Keratinocyte (primary cell): ENCODE results near the gene RPL18A.

Source experiments
- CTCF ChIP-seq, 3 experiments: IDR thresholded peaks in 1 of 3; conservative IDR thresholded peaks in 1 of 3; optimal IDR thresholded peaks in 1 of 3; 2 replicates in 2 of 3; 3 replicates in 1 of 3; pipeline versions ENCODE3 to v1.5.1; 2011; ENCODE audit warnings: low read length in 3 of 3, mild to moderate bottlenecking in 3 of 3, moderate library complexity in 2 of 3, control low read depth in 1 of 3, inconsistent platforms in 1 of 3; ENCODE audit not compliant: insufficient read depth in 2 of 3; ENCODE audit errors: extremely low read depth in 1 of 3
- EZH2 ChIP-seq: IDR thresholded peaks from one replicate; pipeline ENCODE4 v1.6.1; 2012; ENCODE audit warnings: inconsistent platforms, mild to moderate bottlenecking, low read length, moderate library complexity

DNA sequence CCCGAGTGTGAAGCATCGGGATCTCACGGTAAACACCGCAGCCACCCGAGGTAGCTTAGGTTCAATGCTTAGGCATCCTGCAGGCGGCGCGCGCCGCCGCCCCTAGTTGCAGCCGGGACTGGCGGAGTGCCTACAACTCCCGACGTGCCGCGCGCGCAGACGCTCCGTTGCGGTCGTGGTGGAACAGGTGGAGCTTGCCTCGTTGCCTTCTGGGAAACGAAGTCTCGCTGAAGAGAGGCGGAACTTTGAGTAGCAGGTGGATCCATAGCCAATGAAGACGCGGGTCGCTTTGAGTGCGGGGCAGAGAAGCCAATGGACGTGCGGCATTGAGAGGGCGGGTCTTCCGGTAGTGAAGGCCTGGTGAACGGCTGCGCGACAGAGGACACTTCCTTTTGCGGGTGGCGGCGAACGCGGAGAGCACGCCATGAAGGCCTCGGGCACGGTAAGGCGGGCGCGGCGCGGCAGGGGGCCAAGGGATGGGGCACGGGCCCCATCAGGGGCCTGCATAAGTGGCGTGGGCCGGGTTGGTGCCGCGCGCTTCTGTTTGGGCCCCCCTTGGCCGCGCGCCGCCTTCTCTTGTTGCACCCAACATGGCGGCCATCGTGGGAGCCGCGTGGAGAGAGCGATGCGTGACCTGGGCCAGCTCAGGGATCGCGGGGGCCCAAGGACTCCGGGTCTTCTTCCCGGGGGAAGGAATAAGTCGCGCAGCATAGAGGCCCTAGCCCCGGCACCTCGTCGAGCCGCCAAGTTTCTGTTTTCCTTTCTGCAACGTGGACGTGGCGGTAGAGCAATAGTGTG, at the start of gene RPL18A:
- TF ChIP-seq CTCF (optimal IDR thresholded peaks at IDR 0.05 in 1 of 3, IDR thresholded peaks at IDR 0.05 in 1 of 3, conservative IDR thresholded peaks at IDR 0.05 in 1 of 3; ENCODE audit: extremely low read depth in 1 of 3, insufficient read depth in 2 of 3, low read length in 3 of 3): peak; percentile 92 to 96 (median 94)
- TF ChIP-seq EZH2: no peak
